Islet precursor cell (in vitro differentiated cells): Measurements from ENCODE around the gene SLC22A1.

Experiments
- DNase-seq: peaks from one replicate; pipeline ENCODE4 v3.0.0-alpha.2; 2018

Gene SLC22A1

DNA sequence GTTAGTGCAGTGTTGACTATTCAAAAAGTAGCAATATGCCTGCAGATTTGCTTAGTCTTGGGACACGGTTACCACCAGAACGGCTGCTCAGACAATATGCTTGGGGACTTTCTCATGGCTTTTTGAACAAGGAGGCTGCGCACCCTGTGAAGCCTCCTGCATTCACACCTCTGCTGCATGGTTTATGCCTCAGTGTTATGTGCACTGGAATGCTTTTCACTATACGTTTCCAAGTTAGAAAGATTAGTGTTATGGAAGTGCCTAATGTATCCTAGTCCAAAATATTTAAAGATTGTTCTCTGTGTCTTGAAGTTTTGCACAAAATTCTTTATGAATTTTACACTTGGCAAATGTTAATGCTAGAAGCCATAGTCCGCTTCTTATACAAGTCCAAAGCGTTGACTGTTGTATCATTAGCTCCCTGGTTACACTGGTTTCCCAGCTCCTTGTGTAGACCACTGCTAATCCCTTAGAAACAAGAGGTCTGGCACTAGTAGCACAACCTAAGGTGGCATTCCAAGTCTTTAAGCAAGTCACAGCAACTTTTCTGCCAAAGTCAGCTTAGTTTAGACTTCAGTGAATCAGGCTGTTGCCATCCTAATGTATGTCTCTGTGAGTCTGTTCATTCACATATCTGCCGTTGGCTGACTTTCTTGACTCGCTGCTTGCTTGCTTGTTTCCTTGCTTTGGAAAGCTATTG, 26.3 kb upstream of the SLC22A1 start:
- no peak for DNase-seq

DNA sequence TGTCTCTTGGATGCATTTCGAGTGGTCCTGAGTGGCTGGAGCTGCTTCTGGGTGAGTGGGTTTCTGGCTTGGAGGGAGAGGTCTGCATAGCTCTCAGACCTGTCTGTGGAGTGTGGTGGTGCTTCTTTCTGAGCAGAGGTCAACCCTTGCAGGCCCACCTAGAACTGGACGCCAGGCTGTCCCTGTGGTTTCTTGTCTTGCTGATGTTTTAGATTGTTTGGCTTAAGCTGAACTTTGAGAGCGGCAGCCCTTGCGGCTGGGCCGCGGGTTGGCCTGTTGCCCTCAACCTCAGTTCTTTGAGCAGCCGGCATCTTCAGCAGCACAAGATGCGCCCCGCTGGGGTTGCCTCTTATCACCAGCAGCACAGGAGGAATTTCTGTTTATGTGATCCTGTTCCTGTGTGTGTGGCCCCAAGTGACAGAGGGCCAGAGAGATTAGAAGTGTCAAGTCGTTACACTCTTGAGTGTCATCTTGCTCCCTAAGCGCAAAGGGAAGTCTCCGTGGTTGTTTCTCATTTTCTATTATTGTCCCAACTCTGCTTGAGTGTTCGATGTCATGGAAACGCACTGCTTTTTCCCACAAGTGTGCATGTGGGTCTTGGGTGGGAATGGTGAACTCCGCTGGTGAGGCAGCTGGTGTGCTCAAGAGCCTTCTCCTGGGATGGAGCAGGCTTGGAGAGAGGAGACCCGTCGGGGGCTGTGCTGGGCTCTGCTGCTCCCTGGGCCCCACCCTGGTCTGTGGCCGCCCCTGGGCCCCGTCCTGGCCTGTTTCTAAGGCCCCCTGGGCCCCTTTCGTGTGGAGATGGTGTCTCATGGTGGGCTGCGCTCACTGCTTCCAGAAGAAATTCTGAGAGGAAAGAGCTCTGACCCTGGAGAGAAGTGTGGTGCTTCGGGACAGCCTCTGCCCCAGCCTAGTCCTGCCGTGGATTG, 20.1 kb upstream of the SLC22A1 start:
- peak; percentile 45 for DNase-seq

DNA sequence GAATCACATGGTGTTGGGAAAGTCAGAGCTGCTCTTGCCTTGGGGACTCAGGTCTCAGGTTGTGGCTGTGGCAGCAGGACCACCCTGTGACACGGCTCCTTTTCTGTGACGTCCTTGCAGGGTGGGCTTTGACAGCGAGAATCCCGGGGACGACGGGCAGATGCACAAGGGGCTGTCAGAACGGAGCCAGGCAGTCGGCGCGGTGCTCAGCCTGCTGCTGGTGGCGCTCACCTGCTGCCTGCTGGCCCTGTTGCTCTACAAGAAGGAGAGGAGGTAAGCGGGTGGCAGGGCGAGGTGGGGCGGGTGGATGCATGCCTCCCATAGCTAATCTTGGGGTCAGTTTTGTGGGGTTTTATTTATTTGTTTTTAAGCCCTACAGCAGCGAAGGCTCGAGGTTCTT, 19.2 kb upstream of the SLC22A1 start:
- no peak for DNase-seq

DNA sequence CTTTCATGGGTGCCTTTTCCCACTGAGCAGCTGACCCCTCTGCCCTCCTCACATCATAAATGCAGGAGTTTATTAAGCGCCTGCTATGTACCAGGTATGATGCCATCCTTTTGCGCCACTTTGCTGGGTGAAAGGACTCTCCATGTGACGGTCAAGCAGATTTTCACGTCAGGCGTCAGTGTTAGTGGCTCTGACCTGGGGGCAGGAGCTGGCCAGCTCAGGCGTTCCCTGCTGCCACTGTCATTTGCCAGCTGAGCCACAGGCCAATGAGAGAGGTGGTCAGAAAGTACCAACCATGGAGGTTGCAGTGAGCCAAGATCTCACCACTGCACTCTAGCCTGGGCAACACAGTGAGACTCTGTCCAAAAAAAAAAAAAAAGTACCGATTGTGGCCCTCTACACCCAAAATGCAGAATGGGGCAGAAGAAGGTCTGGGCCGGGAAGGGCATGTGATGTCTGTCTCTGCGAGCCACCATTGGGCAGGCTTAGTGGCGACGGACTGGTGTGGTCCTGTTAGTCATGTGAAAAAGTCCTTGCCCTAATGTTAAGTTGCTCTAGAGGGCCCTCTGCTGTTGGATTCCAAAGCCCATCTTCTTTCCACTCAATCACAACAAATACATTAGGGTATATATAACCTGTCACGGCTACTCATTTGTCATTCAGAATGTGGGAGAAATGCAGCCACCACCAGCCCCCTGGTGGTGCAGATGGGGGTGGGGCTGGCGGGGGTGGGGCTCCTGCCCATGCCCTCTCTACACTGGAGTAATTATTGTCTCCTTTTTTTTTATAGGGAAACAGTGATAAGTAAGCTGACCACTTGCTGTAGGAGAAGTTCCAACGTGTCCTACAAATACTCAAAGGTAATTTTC, 18.4 kb upstream of the SLC22A1 start:
- peak; percentile 69 for DNase-seq

DNA sequence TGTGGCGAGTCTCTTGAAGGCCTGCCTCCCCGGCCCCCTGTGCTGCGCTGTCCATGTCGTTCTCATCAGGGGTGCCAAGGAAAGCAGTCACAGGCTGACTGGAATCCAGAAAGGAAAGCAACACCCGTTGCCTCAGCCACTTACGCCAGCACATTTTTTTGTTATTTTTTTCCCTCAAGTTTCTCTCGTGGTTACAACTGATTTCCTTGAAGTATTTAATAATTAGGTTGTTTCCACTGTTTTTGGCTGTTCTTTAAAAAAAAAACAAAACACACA, 17.9 kb upstream of the SLC22A1 start:
- DNase-seq: no peak

DNA sequence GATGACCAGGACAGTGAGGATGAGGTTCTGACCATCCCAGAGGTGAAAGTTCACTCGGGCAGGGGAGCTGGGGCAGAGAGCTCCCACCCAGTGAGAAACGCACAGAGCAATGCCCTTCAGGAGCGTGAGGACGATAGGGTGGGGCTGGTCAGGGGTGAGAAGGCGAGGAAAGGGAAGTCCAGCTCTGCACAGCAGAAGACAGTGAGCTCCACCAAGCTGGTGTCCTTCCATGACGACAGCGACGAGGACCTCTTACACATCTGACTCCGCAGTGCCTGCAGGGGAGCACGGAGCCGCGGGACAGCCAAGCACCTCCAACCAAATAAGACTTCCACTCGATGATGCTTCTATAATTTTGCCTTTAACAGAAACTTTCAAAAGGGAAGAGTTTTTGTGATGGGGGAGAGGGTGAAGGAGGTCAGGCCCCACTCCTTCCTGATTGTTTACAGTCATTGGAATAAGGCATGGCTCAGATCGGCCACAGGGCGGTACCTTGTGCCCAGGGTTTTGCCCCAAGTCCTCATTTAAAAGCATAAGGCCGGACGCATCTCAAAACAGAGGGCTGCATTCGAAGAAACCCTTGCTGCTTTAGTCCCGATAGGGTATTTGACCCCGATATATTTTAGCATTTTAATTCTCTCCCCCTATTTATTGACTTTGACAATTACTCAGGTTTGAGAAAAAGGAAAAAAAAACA, 16.6 kb upstream of the SLC22A1 start:
- peak; percentile 32 for DNase-seq

DNA sequence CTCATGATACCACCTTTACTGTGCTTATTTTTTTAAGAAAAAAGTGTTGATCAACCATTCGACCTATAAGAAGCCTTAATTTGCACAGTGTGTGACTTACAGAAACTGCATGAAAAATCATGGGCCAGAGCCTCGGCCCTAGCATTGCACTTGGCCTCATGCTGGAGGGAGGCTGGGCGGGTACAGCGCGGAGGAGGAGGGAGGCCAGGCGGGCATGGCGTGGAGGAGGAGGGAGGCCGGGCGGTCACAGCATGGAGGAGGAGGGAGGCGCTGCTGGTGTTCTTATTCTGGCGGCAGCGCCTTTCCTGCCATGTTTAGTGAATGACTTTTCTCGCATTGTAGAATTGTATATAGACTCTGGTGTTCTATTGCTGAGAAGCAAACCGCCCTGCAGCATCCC, 15.6 kb upstream of the SLC22A1 start:
- DNase-seq: peak; percentile 4

DNA sequence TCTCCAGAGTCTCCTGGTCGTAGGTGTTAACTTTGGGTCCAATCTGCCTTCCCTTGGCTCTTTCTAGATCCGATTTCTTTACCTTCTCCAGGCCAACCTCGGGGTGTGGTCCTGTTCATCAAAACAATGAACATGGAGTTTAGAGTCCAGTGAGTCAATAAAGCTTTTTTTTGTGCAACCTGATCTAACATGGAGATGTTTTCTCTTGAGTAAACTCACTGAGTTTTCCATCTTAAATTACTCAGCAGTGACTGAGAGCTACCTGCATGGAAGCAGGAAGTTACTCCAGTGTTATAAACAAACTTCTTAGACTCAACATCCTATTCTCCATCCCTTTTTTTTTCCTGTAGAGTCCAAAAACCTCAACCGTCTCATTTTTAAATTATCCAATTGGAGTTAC, 14.9 kb upstream of the SLC22A1 start:
- DNase-seq: peak; percentile 15

DNA sequence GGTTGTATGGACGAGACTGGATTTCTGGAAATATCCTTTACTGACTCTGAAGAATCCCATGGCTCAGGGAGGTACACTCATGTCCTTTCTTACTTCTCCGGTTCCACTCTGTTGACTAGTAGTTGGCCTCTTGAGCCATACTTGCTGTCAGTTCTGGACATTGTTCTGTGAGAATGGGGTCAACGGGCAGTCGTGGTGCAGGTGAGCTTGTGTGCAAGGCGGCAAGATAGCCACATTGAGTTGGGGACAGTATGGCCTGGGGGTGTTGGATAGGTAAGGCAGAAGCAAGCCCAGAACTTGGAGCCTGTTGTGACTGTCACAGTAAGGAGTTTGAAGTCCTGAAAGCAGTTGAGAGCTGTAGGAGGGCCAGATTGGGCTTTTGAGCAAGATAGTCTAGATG, 13.5 kb upstream of the SLC22A1 start:
- peak; percentile 33 for DNase-seq

DNA sequence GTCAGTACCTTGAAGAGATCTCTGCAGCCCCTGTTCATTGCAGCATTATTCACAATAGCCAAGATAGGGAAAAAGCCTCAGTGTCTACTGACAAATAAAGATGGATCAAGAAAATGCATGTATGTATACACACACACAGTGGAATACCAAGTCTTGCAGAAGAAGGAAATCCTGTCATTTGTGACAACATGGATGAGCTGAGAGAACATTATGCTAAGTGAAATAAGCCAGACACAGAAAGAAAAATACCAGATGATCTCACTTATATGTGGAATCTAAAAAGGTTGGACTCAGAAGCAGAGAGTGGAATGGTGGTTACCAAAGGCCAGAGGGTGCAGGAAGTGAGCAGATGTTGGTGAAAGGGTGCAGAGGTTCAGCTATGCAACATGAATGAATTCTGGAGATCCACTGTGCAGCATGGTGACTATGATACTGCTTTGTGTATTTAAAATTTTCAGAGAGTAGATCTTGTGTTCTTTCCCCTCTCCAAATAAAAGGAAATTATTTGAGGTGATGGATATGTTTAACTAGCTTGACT, 11.0 kb upstream of the SLC22A1 start:
- DNase-seq: no peak

DNA sequence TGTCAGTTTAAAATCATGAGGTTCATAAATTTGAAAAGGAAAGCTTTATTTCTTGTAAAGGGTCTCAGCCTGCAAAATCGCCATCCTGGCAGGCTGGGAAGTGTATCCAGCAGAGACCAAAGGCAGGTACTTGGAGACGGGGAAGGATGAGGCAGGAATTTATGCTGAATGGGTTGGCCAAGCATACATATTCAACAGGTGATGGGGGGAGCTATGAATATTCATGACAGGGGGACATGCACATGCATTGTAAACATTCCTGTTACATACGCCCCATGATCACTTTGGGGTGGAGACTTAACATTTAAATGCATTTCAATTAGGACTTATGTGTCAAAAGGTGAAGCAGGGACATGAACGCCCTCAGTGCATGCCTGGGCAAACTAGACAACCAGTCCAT, 9.8 kb upstream of the SLC22A1 start:
- DNase-seq: peak; percentile 37

DNA sequence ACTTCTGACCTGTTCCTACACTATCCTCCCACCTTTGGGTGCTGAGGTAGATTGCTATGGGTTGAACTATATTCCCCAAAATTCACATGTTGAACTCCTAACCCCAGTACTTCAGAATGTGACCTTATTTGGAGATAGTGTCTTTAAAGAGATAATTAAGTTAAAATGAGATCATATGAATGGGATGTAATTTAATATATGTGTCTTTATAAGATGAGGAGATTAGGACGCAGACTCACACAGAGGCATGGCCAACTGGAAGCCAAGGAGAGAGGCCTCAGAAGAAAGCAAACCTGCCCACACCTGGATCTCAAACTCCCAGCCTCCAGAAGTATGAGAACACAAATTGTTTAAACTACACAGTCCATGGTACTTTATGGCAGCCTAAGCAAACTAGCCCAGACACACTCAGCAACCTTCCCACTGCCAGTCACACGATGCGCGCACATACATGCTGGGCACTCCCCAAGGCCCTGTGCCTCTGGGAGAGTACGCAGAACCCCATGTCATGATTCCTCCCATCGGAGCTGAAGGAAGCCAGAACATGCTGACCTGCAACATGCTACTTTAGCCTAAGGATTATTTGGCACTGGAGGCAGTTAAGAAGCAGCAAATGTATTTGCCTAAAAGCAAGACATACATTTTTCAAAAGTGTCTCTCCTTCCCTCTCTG, 8.9 kb upstream of the SLC22A1 start:
- DNase-seq: peak; percentile 38

DNA sequence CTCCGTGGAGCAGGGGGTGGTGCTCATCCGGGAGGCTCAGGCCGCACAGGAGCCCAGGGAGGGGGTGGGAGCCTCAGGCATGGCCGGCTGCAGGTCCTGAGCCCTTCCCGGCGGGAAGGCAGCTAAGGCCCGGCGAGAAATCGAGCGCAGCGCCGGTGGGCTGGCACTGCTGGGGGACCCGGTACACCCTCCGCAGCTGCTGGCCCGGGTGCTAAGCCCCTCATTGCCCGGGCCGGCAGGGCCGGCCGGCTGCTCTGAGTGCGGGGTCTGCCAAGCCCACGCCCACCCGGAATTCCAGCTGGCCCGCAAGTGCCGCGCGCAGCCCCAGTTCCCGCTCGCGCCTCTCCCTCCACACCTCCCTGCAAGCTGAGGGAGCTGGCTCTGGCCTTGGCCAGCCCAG, 7.1 kb upstream of the SLC22A1 start:
- DNase-seq: peak; percentile 20

DNA sequence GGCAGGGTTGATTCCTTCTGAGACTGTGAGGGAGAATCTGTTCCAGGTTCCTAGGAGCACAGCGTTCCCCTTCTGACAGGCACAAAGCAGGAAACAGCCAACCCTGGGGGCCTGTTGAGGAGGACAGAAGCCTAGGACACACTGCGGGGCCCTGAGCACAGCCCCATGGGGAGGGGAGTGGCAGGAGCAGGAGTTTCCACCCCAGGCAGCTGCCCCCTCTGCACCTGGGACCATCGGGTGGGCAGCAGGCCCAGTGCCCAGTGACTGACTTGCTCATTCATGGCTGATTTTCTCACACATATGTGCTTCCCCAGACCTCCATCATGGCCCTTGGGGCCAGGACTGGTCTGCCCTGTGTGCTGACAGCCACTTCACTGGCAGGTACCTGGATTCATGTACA, 6.2 kb upstream of the SLC22A1 start:
- peak; percentile 26 for DNase-seq

DNA sequence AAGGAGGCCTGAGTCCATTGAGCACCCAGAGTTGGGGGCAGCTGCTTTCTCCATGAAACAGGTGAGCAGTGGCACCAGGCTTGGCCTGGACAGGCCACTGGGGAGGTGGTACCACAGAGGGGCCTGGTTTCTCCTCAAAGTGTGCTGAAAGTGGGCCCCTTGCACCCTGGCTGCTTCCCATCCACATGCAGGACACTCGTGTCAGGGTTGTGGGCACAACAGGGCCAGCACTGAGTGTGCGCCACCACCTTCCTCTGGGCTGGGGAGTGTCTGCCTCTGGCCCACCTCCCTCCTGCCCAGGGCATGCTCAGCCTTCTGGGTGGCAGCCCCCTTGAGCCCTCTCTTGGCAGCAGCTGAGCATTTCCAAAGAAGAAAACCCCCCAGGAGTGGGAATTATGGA, 5.2 kb upstream of the SLC22A1 start:
- peak; percentile 33 for DNase-seq

DNA sequence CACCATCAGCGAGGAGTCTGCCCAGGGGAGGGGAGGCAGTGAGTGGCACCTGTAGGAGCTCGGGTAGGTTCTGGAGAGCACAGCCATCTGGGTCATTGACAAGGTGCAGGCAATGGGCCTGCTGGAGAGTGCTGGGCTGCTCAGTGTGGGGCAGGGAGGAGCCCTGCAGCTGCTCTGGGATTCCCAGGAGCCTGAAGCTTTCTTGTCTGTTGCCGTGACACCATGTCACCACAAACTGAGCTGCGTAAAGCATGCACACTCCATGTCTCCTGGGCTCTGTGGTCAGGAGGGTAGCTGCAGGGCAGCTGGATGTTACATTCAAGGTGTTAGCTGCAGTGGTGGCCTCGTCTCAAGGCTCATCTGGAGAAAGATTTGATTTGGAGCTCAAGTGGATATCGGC, 4.5 kb upstream of the SLC22A1 start:
- DNase-seq: peak; percentile 41

DNA sequence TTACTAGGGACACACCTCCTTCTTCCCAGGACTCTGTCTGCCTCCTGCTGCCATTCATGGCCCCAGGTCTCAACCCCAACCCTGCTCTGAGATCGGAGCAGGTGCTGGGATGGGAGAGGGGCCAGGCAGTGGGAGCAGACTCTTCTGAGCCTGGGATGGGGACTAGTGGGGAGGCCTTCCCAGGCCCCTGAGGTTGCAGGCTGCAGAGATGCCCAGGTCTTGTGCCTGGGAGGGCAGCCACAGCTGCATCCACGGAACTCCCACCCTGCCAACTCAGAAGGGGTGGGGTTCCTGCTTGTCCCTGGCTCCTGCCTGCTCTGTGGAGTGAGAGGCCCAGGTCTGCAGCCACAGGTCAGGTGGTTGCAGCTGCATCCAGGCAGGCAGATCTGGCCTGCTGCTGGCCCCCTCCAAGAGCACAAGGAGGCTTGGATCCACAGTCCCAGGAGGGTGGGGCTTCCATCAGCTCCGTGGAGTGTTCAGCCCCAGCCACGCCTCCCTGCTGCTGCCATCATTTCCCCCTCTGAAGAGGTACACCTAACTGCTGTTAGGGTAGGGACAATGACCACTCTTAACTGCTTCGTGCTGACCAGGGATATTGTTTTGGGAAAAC, 2.9 kb upstream of the SLC22A1 start:
- peak; percentile 44 for DNase-seq

DNA sequence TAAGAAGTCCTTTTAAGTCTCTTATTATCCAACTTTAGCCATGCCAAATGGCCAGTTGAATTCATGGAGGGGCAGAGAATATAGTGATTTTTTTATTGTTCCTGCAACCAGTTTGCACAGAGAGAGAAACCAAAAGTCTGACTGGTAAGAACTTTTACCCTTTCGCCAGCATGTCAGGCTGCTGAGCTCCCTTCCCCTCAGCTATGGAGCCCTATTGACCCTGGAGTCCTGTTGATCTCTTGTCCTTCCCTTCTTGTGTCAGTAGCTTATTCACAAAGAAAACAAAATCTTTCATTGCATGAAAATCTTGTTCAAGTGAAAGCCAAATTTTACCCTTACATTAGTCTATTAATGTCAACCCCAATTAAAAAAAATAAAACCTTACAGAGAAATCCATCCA, 1.5 kb upstream of the SLC22A1 start:
- no peak for DNase-seq

DNA sequence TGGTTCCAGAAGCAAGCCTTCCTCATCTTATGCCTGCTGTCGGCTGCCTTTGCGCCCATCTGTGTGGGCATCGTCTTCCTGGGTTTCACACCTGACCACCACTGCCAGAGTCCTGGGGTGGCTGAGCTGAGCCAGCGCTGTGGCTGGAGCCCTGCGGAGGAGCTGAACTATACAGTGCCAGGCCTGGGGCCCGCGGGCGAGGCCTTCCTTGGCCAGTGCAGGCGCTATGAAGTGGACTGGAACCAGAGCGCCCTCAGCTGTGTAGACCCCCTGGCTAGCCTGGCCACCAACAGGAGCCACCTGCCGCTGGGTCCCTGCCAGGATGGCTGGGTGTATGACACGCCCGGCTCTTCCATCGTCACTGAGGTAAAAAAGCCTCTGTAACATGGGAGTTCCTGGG, 366 bp downstream of the SLC22A1 start:
- DNase-seq: peak; percentile 23

DNA sequence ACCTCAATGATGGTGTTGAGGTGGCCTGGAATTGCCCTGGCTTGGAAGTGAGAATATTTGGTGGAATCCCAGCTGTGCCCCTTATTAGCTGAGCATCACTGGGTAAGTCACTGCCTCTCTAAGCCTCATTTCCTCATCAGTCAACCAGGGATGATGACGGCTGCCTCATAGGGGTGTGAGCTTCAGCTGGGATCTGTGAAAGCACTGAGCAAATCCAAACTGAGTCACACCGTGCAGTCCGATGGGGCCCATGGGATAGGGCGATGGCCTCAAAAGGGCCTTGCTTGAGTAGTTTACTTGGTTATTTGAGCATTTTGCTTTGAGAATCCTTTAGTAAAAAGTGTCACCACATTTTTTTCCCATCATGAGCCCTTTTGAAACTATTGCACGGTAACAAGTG, 1.1 kb downstream of the SLC22A1 start:
- no peak for DNase-seq

DNA sequence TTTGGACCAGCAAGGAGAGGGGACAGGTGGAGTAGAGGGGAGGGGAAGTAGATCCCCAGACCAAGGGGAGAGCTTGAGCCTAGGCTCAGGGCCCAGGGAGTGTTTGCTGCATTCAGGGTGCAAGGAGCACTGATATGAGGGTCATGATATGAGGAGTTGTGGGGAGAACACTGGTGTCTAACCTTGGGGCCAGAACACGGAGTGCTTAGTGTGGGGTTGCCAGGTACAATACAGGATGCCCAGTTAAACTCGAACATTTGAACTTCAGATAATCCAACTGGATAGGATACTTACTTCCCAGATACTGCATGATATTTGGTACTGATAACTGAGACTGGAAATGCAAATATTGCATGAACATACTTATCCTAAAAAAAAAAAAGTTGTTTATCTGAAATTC, 2.4 kb downstream of the SLC22A1 start:
- DNase-seq: no peak

DNA sequence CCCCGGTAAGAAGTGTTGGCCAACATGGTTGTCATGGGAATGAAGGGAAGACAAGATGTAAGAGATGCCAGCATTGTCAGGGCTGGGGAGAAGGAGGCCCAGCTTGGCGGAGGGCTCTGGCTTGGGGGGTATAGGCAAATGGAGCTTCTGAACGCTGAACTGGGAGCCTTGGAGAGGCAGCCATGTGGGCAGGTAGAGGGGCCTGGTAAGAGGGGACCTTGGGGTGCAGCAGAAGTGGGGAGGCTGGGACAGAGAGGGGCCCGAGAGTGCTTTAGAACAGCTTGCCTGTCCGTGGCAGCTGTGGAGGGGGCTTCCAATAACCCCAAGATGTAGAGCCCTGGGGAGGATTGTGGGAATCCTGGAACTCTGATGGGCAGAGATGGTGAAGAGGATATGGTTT, 3.0 kb downstream of the SLC22A1 start:
- DNase-seq: no peak
